GM19397 (cell line): Measurements from ENCODE around the gene ZIM2.
"Not testable (repeated sequence)": the region's sequence is repeated elsewhere in the genome, so short reads cannot be mapped to it uniquely, and the experiment has no call there.

Source experiments
- ATAC-seq: cut with Tn5 transposase; IDR thresholded peaks from one replicate; pipeline ENCODE4 v1.9.1; 2021; ENCODE audit warnings: mild to moderate bottlenecking, moderate library complexity; ENCODE audit not compliant: unreplicated experiment

Gene ZIM2

GRCh38 chr19:56840451-56841192 is at the start of gene ZIM2, which contains the start of gene PEG3:
Gene ZIM2, minus strand, starts transcription at chr19:56840726. Its CDS starts 16,449 bp downstream, at chr19:56824277.
Gene PEG3, minus strand, starts transcription at chr19:56840726. Its CDS starts 16,071 bp downstream, at chr19:56824655.
- ATAC-seq, result no peak

- no peak for ATAC-seq
These were observed 44.9 kb upstream of the ZIM2 start for GRCh38 chr19:56885173-56885985.

GRCh38 chr19:56884441-56884840 is 43.9 kb upstream of the ZIM2 start:
- no peak for ATAC-seq

- ATAC-seq, result no peak
These were observed 40.2 kb upstream of the ZIM2 start for GRCh38 chr19:56880592-56881190.

GRCh38 chr19:56877069-56877715 is 36.7 kb upstream of the ZIM2 start:
- no peak for ATAC-seq

GRCh38 chr19:56875717-56876116 is 35.2 kb upstream of the ZIM2 start:
- no peak for ATAC-seq

- no peak for ATAC-seq
These were observed 34.0 kb upstream of the ZIM2 start for GRCh38 chr19:56874530-56874929.

- no peak for ATAC-seq
These were observed 33.0 kb upstream of the ZIM2 start for GRCh38 chr19:56873493-56873892.

- ATAC-seq, result no peak
These were observed 29.4 kb upstream of the ZIM2 start for GRCh38 chr19:56869886-56870285.

- ATAC-seq, result no peak
These were observed 27.9 kb upstream of the ZIM2 start for GRCh38 chr19:56868446-56868845.

GRCh38 chr19:56866538-56866937 is 26.0 kb upstream of the ZIM2 start:
- no peak for ATAC-seq

GRCh38 chr19:56864443-56865125 is 24.1 kb upstream of the ZIM2 start:
- ATAC-seq, result no peak

GRCh38 chr19:56862741-56863140 is 22.2 kb upstream of the ZIM2 start:
- ATAC-seq, result no peak

- not testable (repeated sequence) for ATAC-seq
These were observed 19.9 kb upstream of the ZIM2 start for GRCh38 chr19:56860409-56860808.

GRCh38 chr19:56858026-56858425 is 17.5 kb upstream of the ZIM2 start:
- no peak for ATAC-seq

- ATAC-seq, result no peak
These were observed 16.3 kb upstream of the ZIM2 start for GRCh38 chr19:56856822-56857221.

- not testable (repeated sequence) for ATAC-seq
These were observed 11.8 kb upstream of the ZIM2 start for GRCh38 chr19:56852361-56852760.

- ATAC-seq, result no peak
These were observed 7.6 kb upstream of the ZIM2 start for GRCh38 chr19:56848166-56848565.

- ATAC-seq, result no peak
These were observed 1.9 kb upstream of the ZIM2 start for GRCh38 chr19:56842412-56842811.

- ATAC-seq, result no peak
These were observed 642 bp upstream of the ZIM2 start for GRCh38 chr19:56841193-56841543.
